Caco-2 (cell line): Measurements from ENCODE around the gene MMAA. TPM values are rescaled to one million over a fixed set of nuclear protein-coding genes. Genes with fewer than 3 reads are reported as not detected.

Source experiments
- BruUV-seq: library from RNA; stranded (reverse); fragments of 400-500 nt; replicated peaks from 2 replicates; lab custom pipeline; 2021; lab: Mats Ljungman, UMichigan
- CTCF ChIA-PET: fragments of 300-600 bp; sonication (Branson Sonifier 250); formaldehyde crosslinking; loops from one replicate; lab custom pipeline; 2022; ENCODE audit warnings: antibody characterized with exemption; lab: Charles Lee
- POLR2A ChIA-PET: fragments of 300-600 bp; sonication (Branson Sonifier 250); formaldehyde crosslinking; loops from one replicate; lab custom pipeline; 2022; ENCODE audit warnings: antibody characterized with exemption; lab: Charles Lee
- DNase-seq, 2 experiments: peaks; one replicate each; pipeline versions ENCODE4 v3.0.0 to v3.0.0-alpha.2; 2020 to 2022
- H3K27me3 ChIP-seq: replicated peaks from 2 replicates; pipeline ENCODE4 v1.6.0; 2011; ENCODE audit warnings: low read length; ENCODE audit not compliant: control insufficient read depth, insufficient read depth
- H3K36me3 ChIP-seq: 2 replicates; pipeline ENCODE4 v1.5.1; 2011; ENCODE audit warnings: low read length; ENCODE audit not compliant: control insufficient read depth, insufficient read depth
- H3K4me1 ChIP-seq: fragments of 250-450 bp; sonication (Bioruptor Pico); 2 replicates; pipeline ENCODE4 v1.5.1; 2020; ENCODE audit warnings: mild to moderate bottlenecking
- H3K4me3 ChIP-seq: 2 replicates; pipeline ENCODE4 v1.5.1; 2011; ENCODE audit warnings: low read depth, mild to moderate bottlenecking, control low read depth, low read length
- H3K9me3 ChIP-seq: fragments of 250-450 bp; sonication (Bioruptor Pico); 2 replicates; pipeline ENCODE4 v1.5.1; 2020; ENCODE audit warnings: mild to moderate bottlenecking, moderate library complexity
- H3K27ac Mint-ChIP-seq: one replicate; pipeline ENCODE4 v1.8.0; 2022; ENCODE audit warnings: mixed read lengths; ENCODE audit not compliant: unreplicated experiment
- H3K27me3 Mint-ChIP-seq: one replicate; pipeline ENCODE4 v1.8.0; 2022; ENCODE audit warnings: mixed read lengths; ENCODE audit not compliant: insufficient read depth, unreplicated experiment
- H3K36me3 Mint-ChIP-seq: one replicate; pipeline ENCODE4 v1.8.0; 2022; ENCODE audit warnings: mild to moderate bottlenecking, mixed read lengths; ENCODE audit not compliant: insufficient read depth, unreplicated experiment
- H3K4me1 Mint-ChIP-seq: one replicate; pipeline ENCODE4 v1.8.0; 2022; ENCODE audit warnings: low read depth, mixed read lengths; ENCODE audit not compliant: unreplicated experiment
- H3K4me3 Mint-ChIP-seq: one replicate; pipeline ENCODE4 v1.8.0; 2022; ENCODE audit warnings: mild to moderate bottlenecking, moderate library complexity, mixed read lengths; ENCODE audit not compliant: unreplicated experiment
- H3K9me3 Mint-ChIP-seq: one replicate; pipeline ENCODE4 v1.8.0; 2022; ENCODE audit warnings: mixed read lengths; ENCODE audit not compliant: unreplicated experiment
- CTCF ChIP-seq, 2 experiments: fragments of 200-600 bp in 1 of 2; IDR thresholded peaks; 1 replicate in 1 of 2; 2 replicates in 1 of 2; pipeline versions ENCODE4 v1.5.1 to v1.8.0; 2011 to 2022; ENCODE audit warnings: antibody characterized with exemption in 1 of 2, control low read depth in 1 of 2, inconsistent platforms in 1 of 2, low read depth in 1 of 2, low read length in 1 of 2, mild to moderate bottlenecking in 1 of 2, moderate library complexity in 1 of 2; ENCODE audit not compliant: insufficient read depth in 1 of 2, severe bottlenecking in 1 of 2, unreplicated experiment in 1 of 2
- intact Hi-C: fragments of 100-400 bp; cut with micrococcal nuclease; formaldehyde crosslinking; loops from one replicate; pipeline ENCODE4 v1.10.0; 2022; ENCODE audit not compliant: unreplicated experiment
- total RNA-seq: library from RNA; stranded (reverse); gene quantifications from 2 replicates; pipeline ENCODE4 v1.2.3, GENCODE V29; 2022

MMAA gene
- total RNA-seq, 1 experiment from 2014 or later = 1.7 TPM

DNA sequence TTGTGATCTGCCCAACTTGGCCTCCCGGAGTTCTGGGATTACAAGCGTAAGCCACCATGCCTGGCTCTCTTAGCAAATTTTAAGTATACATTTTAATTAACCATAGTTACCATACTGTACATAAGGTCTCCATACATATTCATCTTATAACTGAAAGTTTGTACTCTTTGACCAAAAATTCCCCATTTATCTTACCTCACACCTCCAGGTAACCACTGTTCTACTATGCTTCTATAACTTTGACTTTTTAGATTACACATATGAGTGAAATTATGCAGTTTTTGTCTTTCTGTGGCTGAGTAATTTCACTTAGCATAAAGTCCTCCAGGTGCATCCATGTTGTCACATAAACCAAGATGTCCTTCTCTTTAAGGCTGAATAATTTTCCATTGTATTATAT lies 78.1 kb downstream of the MMAA start:
- Histone ChIP-seq H3K9me3 (no peaks in the 10 kb centered on the region), H3K36me3 (no peaks in the 10 kb centered on the region), H3K4me1 (no peaks in the 10 kb centered on the region), H3K4me3 (no peak overlapping the region), H3K27me3 (no peaks in the 10 kb centered on the region)
- no TSS peak for BruUV-seq
- Mint-ChIP-seq H3K36me3 (no peaks in the 10 kb centered on the region), H3K27ac (no peak overlapping the region), H3K4me1 (no peaks in the 10 kb centered on the region), H3K4me3 (no peak overlapping the region), H3K9me3 (no peaks in the 10 kb centered on the region), H3K27me3 (no peaks in the 10 kb centered on the region)
- intact Hi-C loops = no loop called here
- ChIA-PET POLR2A (no interaction called here), CTCF (no interaction called here)
- no peak for TF ChIP-seq CTCF (IDR thresholded peaks at IDR 0.05; ENCODE audit: insufficient read depth in 1 of 2, low read depth in 1 of 2, low read length in 1 of 2, severe bottlenecking in 1 of 2, unreplicated experiment in 1 of 2)
- no peak for DNase-seq

- no TSS peak for BruUV-seq
- Histone ChIP-seq H3K4me3 (no peak overlapping the region), H3K36me3 (no peaks in the 10 kb centered on the region), H3K9me3 (no peaks in the 10 kb centered on the region), H3K27me3 (no peaks in the 10 kb centered on the region), H3K4me1 (0 out of 2 replicates have a peak, but pooled peaks cover under 1% of the 10 kb centered on the region)
- TF ChIP-seq CTCF (IDR thresholded peaks at IDR 0.05; ENCODE audit: insufficient read depth in 1 of 2, low read depth in 1 of 2, low read length in 1 of 2, severe bottlenecking in 1 of 2, unreplicated experiment in 1 of 2) = no peak
- DNase-seq = no peak
- POLR2A ChIA-PET = no interaction called here
- H3K27me3 Mint-ChIP-seq = no peaks in the 10 kb centered on the region
- H3K36me3 Mint-ChIP-seq = no peaks in the 10 kb centered on the region
- no peaks in the 10 kb centered on the region for H3K9me3 Mint-ChIP-seq
- H3K4me1 Mint-ChIP-seq = peaks cover 4% of the 10 kb centered on the region
- H3K4me3 Mint-ChIP-seq = no peak overlapping the region
- intact Hi-C loops = no loop called here
- no peak overlapping the region for H3K27ac Mint-ChIP-seq
- CTCF ChIA-PET = no interaction called here
Measured at GRCh38 chr4:145698507-145698906, 79.3 kb downstream of the MMAA start.

GRCh38 chr4:145703850-145704497 lies 84.8 kb downstream of the MMAA start:
- no peaks in the 10 kb centered on the region for H3K36me3 Mint-ChIP-seq
- H3K4me3 Mint-ChIP-seq = no peak overlapping the region
- ChIA-PET CTCF (no interaction called here), POLR2A (no interaction called here)
- H3K4me1 Mint-ChIP-seq = peaks cover 9% of the 10 kb centered on the region
- Histone ChIP-seq H3K9me3 (no peaks in the 10 kb centered on the region), H3K4me1 (0 out of 2 replicates have a peak, but pooled peaks cover 3% of the 10 kb centered on the region), H3K36me3 (no peaks in the 10 kb centered on the region), H3K27me3 (no peaks in the 10 kb centered on the region), H3K4me3 (no peak overlapping the region)
- DNase-seq = no peak
- H3K9me3 Mint-ChIP-seq = no peaks in the 10 kb centered on the region
- no peaks in the 10 kb centered on the region for H3K27me3 Mint-ChIP-seq
- intact Hi-C loops = no loop called here
- no peak for TF ChIP-seq CTCF (IDR thresholded peaks at IDR 0.05; ENCODE audit: insufficient read depth in 1 of 2, low read depth in 1 of 2, low read length in 1 of 2, severe bottlenecking in 1 of 2, unreplicated experiment in 1 of 2)
- H3K27ac Mint-ChIP-seq = no peak overlapping the region
- no TSS peak for BruUV-seq
